A549 treated with AZD9567 at 1 μM for 4 hours (cell line): Measurements from ENCODE around the gene CYP4F22. TPM values are rescaled to one million over a fixed set of nuclear protein-coding genes. Genes with fewer than 3 reads are reported as not detected.

Source experiments
- total RNA-seq: library from RNA; stranded (reverse); fragments of 200-300 nt; extraction: Qiagen RNA extraction; gene quantifications from 5 replicates; pipeline ENCODE4 v1.2.3, GENCODE V29; 2022; ENCODE audit not compliant: insufficient read depth

The CYP4F22 gene
- 0.09 to 1.6 TPM (median 0.17 TPM) in 5 replicates for total RNA-seq

DNA sequence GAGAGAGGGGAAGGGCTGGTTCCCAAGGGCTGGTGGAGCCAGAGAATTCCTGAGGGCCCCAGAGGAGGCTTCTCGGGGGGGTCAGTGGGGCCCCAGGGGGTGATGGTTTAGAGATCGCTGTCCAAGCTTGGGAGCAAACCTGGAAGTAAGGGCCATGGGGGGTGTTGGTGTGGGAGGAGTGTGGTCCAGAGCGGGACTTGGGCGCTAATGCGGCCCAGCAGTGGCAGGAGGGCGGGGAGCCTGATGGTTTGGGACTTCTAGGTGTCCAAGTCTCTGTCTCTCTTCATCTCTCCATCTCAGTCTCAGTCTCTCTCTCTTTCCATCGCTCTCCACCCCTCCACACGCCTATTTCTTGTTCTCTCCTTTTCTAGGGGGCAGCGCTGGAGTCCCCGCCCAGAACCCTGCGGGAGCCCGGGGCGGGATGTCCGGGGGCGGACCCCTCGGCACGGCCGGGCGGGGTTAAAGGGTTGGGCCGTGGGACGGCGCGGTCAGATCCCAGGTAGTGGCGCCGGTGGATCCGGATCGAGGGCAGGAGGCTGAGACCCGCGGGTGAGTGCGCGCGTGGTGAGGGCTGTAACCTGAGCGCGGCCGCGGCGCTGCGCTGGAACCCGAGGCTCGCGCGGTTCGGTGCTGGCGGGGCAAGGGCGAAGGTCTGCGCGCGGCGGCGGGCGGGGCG, at the start of gene CYP4F22:
Gene CYP4F22, plus strand, starts transcription at position 491 of the 676 bp plus-strand sequence. CDS start 16,812 bp downstream, outside the sequence.

DNA sequence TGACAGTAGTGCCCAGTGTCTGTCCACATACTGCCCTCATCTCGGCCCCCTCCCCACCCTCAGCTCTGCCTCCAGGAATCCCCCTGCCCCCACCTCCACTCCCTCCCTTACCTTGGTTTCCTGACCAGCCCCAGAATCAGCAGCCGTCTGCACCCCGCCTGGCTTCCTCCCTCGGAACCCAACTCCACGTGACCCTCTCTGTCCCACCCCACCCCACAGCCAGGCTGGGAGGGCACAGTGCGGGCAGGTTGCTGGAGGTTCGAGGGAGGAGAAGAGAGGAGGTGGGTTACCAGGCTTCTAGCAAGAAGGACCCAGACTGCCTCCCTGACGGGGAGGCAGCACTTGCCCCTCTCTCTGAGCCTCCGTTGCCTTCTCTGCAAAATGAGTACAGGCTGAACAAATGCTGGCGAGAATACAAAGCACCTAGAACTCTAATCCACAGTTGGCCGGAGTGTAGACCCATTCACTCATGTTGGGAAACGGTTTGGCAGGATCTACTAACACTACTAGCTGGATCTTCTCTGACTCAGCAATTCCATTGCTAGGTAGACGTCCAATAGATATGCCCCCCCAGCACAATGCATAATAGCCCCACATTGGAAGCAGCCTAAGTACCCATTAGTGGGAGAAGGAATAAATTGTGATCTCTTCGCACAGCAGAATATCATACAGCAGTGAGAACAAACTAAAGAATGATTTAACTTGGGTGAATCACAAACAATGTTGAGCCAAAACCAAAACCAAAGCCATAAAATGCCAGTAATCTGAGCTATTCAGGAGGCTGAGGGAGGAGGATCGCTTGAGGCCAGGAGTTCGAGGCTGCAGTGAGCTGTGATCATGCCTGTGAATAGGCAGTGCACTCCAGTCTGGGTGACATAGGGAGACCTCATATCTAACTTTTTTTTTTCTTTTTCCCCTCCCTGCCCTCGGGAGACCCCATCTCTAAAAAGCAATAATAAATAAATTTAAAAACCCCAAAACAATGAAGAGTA, 43.6 kb upstream of the CYP4F22 start, which contains the start of gene RASAL3:
Gene RASAL3, minus strand, starts transcription at position 151 of the 992 bp plus-strand sequence. CDS start 186 bp downstream, outside the sequence.

GRCh38 chr19:15479391-15480345, 28.7 kb upstream of the CYP4F22 start, which contains the start of gene PGLYRP2:
Gene PGLYRP2, minus strand, starts transcription at chr19:15479501. Its CDS starts 130 bp downstream, at chr19:15479371.

Other genes with a start within 250 kb of the CYP4F22 start
- gene BRD4, start 176.0 kb upstream of the CYP4F22 start, total RNA-seq: 21.2 to 27.0 TPM (median 25.8 TPM) in 5 replicates
- gene AKAP8, start 128.7 kb upstream of the CYP4F22 start, total RNA-seq: 15.9 to 18.8 TPM (median 16.5 TPM) in 5 replicates
- 38.4 to 53.6 TPM (median 40.4 TPM) in 5 replicates for gene AKAP8L, start 89.5 kb upstream of the CYP4F22 start, total RNA-seq
- gene WIZ, start 58.6 kb upstream of the CYP4F22 start, total RNA-seq: 19.1 to 23.3 TPM (median 22.4 TPM) in 5 replicates
- 0.19 TPM in 1 of 5 replicates, not detected in the others for gene RASAL3, start 44.0 kb upstream of the CYP4F22 start, total RNA-seq
- gene PGLYRP2, start 29.0 kb upstream of the CYP4F22 start, total RNA-seq: not detected in 5 replicates
- gene CYP4F8, start 106.7 kb downstream of the CYP4F22 start, total RNA-seq: not detected in 5 replicates
- gene CYP4F3, start 132.4 kb downstream of the CYP4F22 start, total RNA-seq: 1.1 to 3.6 TPM (median 3.1 TPM) in 5 replicates
- 1.4 to 1.7 TPM (median 1.6 TPM) in 4 of 5 replicates, not detected in the other for gene CYP4F12, start 164.6 kb downstream of the CYP4F22 start, total RNA-seq
- gene OR10H2, start 219.5 kb downstream of the CYP4F22 start, total RNA-seq: not detected in 5 replicates
- gene OR10H3, start 229.5 kb downstream of the CYP4F22 start, total RNA-seq: not detected in 5 replicates